ENCODE measurements around the gene SLC2A8. TPM values are rescaled to one million over a fixed set of nuclear protein-coding genes. Genes with fewer than 3 reads are reported as not detected.

The SLC2A8 gene
- total RNA-seq, 2 donors from 2014 or later, result 10.4 to 16.3 TPM

DNA sequence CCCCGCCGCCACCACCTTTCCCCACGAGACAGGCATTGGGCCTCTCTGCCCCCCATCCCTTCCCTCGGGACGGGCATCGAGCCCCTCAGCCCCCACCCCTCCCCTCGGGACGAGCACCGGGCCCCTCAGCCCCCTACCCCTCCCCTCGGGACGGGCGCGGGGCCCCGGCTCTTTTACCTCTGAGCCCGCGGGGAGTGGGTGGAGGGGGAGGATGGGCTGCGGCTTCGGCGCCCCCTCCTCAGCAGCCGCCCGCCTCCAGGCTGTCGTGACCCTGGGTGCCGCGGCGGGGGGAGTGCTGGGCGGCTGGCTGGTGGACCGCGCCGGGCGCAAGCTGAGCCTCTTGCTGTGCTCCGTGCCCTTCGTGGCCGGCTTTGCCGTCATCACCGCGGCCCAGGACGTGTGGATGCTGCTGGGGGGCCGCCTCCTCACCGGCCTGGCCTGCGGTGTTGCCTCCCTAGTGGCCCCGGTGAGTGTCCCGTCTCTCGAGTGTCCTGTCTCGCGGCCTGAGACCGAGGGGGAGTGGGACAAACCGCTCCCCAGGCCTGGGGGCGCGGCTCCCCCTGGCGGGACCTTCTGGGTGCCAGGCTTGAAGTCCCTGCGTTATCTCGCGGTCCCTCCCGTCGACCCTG lies 791 bp downstream of the SLC2A8 start:
- DNase-seq (ENCODE audit: low spot score), result no peak
- intact Hi-C loops (cut with DNase I), result no loop called here

- no peak for DNase-seq (ENCODE audit: low spot score)
- intact Hi-C loops (cut with DNase I), result no loop called here
Observed at GRCh38 chr9:127398275-127398647, 1.3 kb downstream of the SLC2A8 start.

GRCh38 chr9:127398715-127399400 lies 1.9 kb downstream of the SLC2A8 start:
- intact Hi-C loops (cut with DNase I), result no loop called here
- DNase-seq (ENCODE audit: low spot score), result no peak

DNA sequence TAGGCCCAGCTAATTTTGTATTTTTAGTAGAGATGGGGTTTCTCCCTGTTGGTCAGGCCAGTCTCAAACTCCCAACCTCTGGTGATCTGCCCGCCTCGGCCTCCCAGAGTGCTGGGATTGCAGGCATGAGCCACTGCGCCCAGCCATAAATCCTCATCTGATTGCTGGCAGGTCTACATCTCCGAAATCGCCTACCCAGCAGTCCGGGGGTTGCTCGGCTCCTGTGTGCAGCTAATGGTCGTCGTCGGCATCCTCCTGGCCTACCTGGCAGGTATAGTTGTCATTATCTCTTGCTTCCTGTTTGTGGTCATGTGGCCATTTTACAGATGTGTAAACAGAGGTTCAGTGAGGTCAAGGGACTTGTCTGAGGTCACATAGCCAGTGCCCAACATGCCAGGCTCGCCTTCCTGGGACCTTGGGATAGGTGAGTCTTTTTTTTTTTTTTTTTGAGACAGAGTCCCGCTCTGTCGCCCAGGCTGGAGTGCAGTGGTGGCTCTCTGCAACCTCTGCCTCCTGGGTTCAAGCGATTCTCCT lies 2.8 kb downstream of the SLC2A8 start:
- no peak for DNase-seq (ENCODE audit: low spot score)
- intact Hi-C loops (cut with DNase I), result no loop called here

DNA sequence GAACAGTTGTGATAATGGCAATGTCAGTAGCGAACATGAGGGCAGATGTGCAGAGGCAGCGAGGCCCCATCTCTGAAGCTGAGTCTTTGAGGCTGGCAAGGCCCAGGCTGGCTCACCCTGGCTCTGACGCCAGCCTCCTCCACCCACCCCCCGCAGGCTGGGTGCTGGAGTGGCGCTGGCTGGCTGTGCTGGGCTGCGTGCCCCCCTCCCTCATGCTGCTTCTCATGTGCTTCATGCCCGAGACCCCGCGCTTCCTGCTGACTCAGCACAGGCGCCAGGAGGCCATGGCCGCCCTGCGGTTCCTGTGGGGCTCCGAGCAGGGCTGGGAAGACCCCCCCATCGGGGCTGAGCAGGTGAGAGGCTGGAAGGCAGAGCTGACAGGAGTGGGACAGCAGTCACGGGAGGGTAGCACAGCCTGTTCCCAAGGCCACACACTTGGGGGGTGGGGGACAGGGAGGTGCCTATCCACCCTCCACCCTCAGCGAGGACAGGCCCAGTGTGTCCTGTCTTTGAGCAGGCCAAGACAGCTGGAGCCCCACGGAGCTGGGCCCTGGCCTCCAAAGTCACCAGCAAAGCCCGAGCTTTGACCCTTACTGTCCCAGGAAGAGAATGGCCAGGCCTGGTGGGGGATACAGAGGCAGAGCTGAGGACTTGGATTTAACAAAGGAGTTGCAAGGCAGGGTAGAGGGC lies 5.6 kb downstream of the SLC2A8 start:
- intact Hi-C loops (cut with DNase I), result no loop called here
- no peak for DNase-seq (ENCODE audit: low spot score)

DNA sequence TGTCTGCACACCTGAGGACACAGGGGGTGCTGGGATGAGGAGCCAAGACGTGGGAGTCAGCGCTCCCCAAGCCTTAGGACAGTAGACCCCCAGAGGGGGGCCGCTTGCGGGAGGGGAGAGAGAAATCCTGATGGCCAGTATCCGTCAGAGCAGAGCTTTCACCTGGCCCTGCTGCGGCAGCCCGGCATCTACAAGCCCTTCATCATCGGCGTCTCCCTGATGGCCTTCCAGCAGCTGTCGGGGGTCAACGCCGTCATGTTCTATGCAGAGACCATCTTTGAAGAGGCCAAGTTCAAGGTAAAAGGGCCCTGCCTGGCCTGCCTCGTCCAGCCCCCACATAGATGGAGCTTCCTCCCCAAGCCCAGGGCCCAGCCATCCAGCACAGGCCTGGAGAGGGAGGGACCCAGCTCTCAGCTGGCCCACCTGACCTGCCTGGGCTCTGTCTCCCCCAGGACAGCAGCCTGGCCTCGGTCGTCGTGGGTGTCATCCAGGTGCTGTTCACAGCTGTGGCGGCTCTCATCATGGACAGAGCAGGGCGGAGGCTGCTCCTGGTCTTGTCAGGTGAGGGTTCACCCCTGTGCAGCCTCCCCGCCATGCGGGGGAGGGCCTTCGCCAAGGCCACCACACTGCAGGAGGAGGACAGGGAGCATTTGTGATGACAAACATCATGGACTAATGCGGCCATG lies 6.7 kb downstream of the SLC2A8 start:
- intact Hi-C loops (cut with DNase I), result no loop called here
- DNase-seq (ENCODE audit: low spot score), result no peak

GRCh38 chr9:127404631-127405030 lies 7.7 kb downstream of the SLC2A8 start:
- DNase-seq (ENCODE audit: low spot score), result no peak
- intact Hi-C loops (cut with DNase I), result no loop called here

- intact Hi-C loops (cut with DNase I), result no loop called here
- no peak for DNase-seq (ENCODE audit: low spot score)
Observed at GRCh38 chr9:127405344-127406125, 8.6 kb downstream of the SLC2A8 start.

GRCh38 chr9:127406799-127407491 lies 10.0 kb downstream of the SLC2A8 start:
- DNase-seq (ENCODE audit: low spot score), result no peak
- intact Hi-C loops (cut with DNase I), result no loop called here

DNA sequence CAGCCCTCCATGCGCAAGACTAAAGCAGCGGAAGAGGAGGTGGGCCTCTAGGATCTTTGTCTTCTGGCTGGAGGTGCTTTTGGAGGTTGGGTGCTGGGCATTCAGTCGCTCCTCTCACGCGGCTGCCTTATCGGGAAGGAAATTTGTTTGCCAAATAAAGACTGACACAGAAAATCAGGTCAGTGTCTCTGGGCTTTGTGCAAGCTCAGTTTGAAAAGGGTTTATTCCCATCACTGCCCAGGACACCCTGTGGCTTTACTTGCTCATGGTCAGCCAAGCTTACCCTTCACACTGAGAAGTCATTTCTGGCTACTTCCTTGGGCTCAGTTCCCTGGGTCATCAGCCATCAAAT lies 10.5 kb downstream of the SLC2A8 start:
- no peak for DNase-seq (ENCODE audit: low spot score)
- intact Hi-C loops (cut with DNase I), result no loop called here

DNA sequence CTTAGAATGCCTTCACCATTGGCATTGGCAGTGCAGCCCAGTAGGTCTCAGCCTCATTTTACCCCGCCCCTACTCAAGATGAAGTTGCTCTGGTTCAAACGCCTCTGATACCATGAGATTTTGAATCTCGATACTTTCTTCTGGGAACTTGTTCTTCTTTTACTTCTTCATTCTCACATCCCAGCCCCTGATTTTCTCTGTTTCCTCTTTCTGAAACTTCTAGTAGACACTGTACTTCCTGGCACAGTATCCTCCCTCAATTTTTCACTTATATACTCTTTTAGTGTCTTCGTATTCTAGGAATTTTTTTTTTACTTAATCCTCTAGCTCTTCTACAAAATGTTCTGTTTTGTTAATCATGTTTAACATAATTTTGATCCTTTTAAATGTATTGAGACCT lies 14.2 kb downstream of the SLC2A8 start:
- intact Hi-C loops (cut with DNase I), result no loop called here
- no peak for DNase-seq (ENCODE audit: low spot score)

DNA sequence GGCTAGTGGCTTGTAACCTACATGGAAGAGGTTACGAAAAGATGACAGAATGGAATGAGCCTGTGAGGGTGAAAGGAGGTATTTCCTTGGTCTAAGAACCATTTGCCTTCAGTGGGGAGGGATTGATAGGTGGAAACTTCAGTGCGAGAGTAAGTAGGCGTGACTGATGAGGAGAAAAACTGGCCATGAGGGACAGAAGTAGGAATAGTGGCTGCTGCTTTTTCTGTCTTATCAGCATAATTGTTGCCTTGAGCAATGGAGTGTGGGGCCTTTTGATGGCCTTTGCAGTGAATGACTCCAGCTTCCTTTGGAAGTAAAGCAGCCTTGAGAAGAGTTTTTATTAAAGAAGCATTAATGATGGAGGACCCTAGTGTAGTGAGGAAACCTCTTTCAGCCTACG lies 18.2 kb downstream of the SLC2A8 start:
- no peak for DNase-seq (ENCODE audit: low spot score)
- intact Hi-C loops (cut with DNase I), result no loop called here

GRCh38 chr9:127415657-127416056 lies 18.7 kb downstream of the SLC2A8 start:
- DNase-seq (ENCODE audit: low spot score), result no peak
- intact Hi-C loops (cut with DNase I), result no loop called here

- DNase-seq (ENCODE audit: low spot score), result no peak
- intact Hi-C loops (cut with DNase I), result no loop called here
Observed at GRCh38 chr9:127417131-127418036, 20.4 kb downstream of the SLC2A8 start.

DNA sequence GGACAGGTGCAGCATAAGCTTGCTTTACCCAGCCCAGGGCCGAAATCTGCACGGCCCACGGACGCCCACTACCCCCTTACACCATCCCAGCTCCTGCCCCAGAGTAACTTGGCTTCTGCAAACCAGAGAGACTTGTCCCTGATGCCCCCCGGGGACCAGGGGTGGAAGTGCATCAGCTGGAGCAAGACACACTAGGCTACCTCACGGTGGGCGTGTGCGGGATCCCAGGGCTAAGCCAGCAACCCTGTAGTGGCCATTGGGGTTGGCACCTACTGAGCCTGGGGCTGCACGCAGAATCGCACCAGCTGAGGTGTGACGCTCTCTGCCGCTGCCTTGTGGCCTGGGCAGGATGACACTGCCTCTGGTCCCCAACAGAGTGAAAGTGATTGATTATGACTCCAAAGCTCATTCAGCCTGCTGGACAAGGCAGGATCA lies 21.1 kb downstream of the SLC2A8 start:
- no peak for DNase-seq (ENCODE audit: low spot score)
- intact Hi-C loops (cut with DNase I), result no loop called here

DNA sequence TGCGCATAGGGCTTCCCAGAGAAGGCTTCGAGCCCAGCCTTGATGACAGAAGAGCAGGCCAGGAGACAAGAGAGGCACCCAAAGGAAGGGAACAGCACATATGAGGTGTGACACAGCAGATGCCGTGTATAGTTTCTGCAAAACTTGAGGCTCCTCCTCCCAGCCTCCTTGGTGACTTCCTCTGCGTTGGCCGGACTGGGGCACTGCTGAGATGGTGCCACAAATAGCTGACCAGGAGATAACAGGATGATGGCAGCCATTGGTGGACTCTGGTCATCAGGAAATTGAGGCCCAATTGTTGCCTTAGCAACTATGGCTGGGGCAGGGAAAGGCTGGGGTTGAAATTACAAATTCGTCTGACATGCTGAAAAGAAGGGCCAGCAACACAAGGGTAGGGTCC lies 22.4 kb downstream of the SLC2A8 start:
- DNase-seq (ENCODE audit: low spot score), result no peak

DNA sequence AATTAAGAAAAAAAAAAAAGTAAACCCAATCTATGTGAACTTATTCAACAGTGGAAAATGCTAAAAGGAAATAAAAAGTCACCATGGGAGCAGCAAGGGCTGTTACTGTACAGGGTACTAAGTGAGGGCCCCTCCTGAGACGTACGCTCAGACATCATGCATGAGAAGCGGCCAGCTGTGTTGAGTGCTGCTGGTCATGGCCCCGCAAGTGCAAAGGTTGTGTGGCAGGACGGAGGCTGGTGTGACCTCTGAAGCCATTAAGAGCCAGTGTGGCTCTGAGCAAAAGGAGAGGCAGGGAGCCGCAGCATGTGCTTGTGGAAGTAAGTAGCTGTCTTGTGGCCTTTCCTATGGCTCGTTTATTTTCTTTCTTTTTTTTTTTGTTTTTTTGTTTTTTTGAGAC lies 24.1 kb downstream of the SLC2A8 start:
- intact Hi-C loops (cut with DNase I), result no loop called here
- no peak for DNase-seq (ENCODE audit: low spot score)

More for the DNA sequence above, 22.4 kb downstream of the SLC2A8 start:
- intact Hi-C loops (cut with DNase I), result no loop called here
